LHCN-M2 (cell line): Measurements from ENCODE around the gene ADAM30. TPM values are rescaled to one million over a fixed set of nuclear protein-coding genes. Genes with fewer than 3 reads are reported as not detected.
A peak's percentile ranks its signal among the peaks of the same experiment; 100 is the strongest.

Experiments
- DNase-seq: peaks from one replicate; pipeline ENCODE4 v3.0.0-alpha.2; 2012; ENCODE audit warnings: low read depth
- total RNA-seq: library from RNA; depleted of rRNA; stranded (reverse); fragments of >200 nt; gene quantifications from 2 replicates; pipeline ENCODE4 v1.2.3, GENCODE V29; 2014

The ADAM30 gene
- total RNA-seq, 1 experiment from 2014 or later = not detected

DNA sequence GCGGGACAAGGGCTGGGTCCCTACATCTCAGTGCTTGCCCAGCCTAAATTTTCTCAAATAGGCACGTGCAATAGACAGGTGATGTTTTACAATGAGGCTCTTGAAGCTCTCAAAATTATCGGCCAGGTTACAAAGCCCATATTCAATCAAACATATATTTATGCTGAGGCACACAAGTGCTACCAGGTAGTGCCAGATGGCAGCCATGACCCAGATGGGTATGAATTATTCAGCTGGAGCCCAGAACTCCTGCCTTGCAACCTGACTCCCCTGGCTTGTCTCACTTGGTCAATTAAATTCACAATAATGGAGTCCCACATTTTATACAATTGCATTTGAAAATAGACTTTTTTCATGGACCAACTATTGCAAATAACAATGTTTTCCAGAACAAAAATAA, 12.3 kb upstream of the ADAM30 start:
- no peak for DNase-seq

DNA sequence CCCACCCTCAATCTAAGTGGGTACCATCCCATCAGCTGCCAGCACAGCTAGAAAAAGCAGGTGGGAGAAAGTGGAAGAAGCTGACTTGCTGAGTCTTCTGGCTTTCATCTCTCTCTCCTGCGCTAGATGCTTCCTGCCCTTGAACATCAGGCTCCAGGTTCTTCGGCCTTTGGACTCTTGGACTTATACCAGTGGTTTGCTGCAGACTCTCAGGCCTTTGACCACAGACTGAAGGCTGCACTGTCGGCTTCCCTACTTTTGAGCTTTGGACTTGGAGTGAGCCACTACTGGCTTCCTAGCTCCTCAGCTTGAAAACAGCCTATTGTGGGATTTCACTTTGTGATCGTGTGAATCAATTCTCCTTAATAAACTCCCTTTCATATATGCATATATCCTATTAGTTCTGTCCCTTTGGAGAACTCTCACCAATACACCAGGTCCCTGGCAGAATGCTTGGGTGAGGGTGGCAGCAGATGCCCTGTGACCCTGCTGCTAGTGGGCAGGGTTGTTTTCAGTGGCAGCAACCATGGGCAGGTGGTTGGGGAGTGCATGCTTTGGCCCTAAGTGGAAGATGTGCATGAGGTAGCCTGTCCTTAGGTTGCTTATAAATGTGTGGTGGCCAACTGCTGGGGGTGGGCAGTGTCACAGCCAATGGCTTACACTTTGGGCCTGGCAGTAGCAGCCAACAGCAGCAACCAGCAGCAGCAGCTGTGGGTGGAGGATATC, 10.8 kb upstream of the ADAM30 start:
- no peak for DNase-seq

DNA sequence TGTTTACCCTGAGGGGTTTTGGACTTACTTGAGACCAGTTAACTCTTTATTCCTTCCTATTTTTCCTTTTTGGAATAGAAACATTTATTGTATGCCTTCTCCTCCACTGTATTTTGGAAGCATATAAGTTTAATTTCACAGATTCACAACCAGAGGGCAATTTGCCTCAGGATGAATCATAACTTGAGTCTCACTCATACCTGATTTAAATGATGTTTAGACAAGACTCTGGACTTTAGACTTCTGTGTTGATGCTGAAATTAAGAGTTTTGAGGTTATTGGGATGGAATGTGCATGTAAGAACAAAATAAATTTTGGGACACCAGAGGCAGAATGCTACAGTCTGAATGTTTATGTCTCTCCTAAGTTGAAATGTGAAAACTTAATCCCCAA, 7.1 kb upstream of the ADAM30 start:
- DNase-seq = no peak

DNA sequence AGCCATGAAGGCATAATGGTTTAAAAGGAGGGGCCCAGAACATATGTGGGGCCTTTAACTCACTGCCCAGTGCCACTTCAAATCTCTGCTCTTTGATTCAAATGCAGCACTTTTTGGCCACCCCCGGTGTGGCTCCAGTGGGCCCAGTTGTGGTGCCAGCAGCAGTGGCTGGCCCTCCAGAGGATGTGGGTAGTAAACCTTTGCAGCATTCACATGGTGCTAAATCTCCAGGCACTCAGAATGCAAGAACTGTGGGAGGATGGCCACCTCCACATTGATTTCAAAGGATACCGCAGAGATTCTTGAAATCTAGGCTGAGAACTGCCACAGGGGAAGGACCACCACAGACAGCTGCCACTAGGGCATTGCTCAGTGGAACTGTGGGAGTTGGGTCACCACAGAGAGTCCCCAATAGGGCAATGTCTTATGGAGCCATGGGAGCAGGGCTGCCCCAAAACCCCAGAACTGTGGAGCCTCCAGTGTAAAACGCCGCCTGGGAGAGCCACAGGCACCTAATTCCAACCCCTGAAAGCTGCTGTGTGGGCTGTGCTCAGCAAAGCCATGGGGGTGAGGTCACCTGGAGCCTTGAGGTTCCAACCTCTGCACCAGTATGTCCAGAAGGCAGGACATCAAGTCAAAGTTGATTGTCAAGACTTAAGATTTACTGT, 6.6 kb upstream of the ADAM30 start:
- DNase-seq = no peak

DNA sequence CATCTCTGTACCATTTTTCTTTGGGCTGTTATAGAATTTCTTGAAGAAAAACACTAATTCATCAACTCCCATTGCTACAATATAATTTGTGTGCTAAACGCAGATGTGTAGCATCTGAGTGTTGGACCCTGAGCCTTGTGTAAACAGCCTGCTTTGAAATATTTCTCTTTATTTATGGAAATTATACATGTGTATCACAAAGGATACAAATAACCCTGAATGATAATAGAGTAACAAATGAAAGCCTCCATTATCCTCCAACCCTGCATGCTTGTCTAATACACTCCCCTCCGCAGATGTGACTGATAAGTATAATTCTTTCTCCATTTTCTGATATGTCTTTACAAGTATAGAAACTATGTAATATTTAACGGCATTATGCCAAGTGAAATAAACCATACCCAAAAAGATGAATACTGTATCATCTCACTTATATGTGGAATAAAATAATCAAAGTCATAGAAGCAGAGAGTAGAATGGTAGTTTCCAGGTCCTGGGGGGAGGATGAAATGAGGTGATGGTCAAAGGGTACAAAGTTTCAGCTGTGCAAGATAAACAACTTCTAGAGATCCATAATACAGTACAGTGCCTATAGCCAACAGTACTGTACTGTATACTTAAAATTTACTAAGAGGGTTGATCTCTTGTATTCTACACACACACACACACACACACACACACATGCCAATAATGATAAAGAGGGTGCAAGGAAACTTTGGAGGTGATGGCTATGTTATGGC, 2.8 kb upstream of the ADAM30 start:
- no peak for DNase-seq

DNA sequence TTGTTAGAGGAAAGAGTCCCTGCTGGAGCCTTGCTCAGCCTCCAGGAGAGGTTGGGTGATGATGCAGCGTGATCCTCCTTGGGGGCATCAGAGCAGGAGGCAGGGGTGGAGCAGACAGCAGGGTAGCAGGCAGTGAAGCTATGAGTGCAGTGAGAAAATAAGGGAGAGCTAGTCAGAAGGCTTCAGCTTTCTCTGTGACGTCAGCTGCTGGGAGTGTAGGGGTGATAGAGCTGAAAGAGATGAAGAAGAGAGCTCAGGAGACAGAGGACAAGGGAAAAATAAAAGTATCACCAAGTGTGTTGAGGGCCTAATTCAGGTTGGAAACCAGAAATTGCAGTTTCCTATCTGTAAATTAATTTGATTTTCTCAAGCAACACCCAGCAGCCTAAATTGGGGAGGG, 2.2 kb upstream of the ADAM30 start:
- DNase-seq = no peak

DNA sequence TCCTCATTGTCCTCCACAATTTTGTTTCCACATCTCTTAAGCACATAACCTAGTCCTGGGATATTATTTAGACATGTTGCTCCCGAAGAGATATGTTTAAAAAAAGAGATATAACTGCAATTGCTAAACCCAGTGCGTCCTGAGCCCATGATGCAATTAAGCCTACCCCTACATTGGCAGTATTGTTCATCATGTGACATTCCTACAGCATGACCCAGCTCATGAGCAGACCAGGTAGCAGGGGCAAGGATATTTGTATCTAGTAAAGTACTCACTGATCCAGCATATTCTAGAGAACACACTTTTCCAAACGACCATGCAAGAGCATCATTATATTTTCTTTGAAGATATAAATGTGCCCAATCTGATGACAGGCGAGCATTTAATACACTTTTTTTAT, 1.2 kb downstream of the ADAM30 start:
- DNase-seq = no peak

DNA sequence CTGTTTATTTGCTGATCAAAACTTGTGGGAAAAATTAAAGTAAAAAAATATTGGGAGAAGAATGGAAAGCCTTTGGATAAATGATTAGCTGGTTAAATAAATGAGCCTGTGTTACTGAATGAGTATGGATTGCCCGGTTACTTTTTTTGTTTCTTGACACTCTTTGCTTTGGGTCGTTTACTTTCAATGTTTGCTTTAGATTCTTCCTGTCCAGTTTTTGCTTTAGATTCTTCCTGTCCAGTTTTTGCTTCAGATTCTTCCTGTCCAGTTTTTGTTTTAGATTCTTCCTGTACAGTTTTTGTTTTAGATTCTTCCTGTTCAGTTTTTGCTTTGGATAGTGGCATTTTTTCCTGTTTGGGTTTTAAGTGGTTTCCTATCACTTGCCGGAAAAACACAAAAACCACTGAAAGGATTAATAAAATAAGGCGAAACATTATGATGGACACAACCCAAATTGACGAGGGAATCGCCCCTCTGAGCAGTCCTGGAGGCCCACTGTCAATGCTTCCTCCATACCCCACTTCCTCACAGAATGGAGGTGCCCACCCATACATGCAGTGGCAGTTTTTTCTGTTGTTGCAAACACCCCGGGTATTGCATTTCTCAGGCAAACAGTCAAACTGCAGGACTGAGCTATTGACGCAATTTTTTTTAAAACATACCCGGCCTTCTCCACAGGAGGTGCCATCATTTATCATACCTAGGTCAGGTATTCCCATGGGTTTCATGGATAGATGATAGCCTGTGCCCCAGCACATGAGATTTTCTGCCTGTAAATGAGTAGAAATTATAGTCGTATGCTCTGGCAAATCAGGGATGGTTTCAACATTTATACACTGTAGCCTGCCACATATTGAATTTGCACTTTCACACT, 2.3 kb downstream of the ADAM30 start:
- no peak for DNase-seq

DNA sequence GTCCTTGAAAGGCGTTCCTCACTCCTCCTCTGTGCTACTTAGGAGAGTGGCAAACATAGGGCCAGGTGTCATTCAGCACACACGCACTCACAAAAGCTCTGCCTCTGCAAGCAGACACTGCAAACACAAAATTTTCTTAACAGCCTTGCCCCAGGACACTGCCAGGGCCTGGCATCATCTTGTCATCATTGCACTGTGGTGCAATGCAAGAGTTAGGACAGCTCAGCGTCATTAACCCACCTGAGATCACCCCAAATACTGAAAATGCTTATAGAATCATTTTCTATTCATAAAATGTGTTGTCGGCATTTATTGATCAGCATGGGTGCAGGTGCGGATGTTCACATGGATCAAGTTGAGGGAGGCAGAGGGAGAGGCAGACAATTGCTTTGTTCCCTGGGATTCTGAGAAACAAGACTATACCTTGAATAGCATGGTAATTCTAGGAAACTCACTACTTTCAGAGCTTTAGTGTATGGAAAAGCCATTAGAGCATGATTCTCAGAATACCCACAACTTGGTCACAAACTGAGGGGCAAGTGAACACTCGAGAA, 3.0 kb downstream of the ADAM30 start:
- no peak for DNase-seq

DNA sequence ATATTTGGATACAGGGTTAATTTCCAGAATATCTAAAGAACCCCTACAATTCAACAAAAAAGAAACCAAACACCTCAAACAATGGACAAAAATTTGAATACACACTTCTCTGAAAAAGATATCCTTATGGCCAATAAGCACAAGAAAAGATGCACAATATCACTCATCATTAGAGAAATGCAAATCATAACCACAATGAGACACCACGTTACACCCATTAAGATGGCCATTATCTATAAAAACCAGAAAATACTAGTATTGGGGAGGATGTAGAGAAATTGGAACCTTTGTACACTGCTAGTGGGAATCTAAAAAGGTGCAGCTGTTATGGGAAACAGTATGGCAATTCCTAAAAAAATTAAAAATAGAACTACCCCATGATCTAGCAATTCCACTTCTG, 4.9 kb downstream of the ADAM30 start:
- DNase-seq = no peak

DNA sequence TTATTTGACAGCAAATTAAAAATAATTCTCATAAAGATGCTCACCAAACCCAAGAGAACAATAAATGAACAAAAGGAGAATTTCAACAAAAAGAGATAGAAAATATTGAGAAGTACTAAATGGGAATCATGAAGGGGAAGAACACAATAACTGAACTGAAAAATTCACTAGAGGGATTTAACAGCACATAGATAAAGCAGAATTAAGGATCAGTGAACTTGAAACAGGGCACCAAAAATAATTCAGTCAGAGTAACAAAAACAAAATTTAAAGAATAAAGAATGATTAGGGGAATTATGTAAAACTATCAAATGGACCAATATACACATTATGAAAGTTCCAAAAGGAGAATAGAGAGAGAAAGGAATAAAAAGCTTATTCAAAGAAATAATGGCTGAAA, 7.8 kb downstream of the ADAM30 start:
- no peak for DNase-seq

DNA sequence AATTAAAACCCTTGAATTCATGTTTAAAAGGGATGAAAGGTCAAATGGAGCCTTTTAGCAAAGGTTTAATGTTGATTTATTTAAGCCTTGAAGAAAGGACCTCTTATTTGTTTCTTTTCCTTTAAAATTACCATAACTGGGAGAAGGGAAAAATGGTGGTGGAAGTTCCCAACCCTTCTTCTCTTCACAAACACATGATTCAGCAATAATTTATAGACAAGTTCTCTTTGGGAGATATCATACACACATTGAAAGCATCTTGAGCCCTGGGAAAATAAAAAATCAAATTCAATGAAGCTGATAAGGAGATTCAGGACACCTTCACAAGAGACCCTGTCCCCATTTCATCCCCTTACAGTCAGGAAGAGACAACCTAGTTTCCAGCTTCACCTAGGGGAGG, 8.9 kb downstream of the ADAM30 start:
- DNase-seq = no peak

DNA sequence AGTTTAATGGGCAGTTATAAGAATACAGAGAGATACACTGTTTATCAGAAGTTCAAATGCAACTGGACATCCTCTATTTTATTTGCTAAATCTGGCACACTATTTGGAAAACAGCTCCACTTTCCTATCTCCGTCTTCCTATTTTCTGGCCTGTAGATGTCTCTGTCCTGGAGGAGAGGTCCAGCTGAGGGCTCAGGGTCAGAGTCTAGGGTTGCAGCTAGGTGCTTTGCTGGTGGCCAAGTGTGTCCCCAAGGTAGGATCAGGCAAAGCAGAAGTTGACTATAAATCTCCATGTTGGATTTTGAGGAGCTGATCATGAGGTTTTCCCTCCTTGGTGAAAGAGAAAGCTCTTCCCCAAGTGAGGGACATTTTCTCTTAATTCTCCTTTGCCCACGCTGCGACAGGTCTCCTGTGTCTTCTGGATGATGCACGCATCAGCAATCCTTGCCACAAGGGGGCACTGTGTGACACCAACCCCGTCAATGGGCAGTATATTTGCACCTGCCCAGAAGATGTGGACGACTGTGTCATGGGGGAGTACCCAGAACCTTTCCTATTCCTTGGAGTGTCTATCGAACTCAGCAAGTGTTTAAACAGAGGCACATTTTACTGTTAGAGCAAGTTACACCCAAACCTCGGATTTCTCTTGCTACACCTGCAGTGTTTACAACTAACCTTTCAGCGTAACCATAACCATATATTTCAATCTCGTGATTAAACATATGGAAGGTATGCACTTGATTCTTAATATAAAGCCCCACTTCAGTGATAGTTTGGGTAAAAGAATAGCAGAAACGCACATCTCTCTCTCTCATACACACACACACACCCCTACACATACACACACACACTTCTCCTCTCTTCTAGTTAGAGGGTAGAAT, 10.2 kb downstream of the ADAM30 start:
- peak; percentile 48 for DNase-seq

DNA sequence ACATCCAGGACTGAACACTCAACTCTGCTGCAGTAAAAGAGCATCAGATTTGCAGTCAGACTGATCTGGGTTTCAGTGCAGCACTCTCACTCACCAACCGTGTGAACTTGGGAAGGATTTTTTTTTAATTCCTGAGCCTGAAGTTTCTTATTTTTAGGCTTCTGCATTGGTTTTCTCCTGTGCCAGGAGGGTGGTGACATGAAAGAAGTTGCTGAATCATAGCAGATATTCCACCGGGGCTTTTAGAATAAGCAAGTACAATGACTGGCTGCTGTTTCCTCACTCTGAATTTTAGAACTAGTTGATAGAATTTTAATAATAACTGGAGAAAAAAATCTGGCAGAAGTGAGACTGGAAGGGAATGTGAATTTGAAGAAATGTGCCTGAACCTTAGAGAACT, 11.6 kb downstream of the ADAM30 start:
- no peak for DNase-seq

DNA sequence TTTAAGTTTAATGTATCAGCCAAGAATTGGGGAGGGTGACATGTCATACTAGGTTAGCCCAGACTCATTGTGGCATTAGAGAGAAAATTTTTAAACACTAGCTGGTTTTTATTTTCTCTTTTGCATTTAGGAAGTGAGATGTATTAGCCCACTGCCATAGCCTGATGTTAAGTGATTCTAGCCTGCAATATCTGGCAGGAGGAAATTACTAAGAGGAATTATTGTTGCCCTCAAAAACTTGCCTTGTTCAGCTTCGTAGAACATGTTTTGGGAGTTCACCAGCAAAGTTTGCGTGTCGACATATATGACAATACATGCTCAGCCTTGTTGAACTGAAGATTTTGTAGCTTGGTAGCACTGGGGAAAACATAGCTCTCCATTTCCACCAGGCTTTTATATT, 12.5 kb downstream of the ADAM30 start:
- DNase-seq = no peak

DNA sequence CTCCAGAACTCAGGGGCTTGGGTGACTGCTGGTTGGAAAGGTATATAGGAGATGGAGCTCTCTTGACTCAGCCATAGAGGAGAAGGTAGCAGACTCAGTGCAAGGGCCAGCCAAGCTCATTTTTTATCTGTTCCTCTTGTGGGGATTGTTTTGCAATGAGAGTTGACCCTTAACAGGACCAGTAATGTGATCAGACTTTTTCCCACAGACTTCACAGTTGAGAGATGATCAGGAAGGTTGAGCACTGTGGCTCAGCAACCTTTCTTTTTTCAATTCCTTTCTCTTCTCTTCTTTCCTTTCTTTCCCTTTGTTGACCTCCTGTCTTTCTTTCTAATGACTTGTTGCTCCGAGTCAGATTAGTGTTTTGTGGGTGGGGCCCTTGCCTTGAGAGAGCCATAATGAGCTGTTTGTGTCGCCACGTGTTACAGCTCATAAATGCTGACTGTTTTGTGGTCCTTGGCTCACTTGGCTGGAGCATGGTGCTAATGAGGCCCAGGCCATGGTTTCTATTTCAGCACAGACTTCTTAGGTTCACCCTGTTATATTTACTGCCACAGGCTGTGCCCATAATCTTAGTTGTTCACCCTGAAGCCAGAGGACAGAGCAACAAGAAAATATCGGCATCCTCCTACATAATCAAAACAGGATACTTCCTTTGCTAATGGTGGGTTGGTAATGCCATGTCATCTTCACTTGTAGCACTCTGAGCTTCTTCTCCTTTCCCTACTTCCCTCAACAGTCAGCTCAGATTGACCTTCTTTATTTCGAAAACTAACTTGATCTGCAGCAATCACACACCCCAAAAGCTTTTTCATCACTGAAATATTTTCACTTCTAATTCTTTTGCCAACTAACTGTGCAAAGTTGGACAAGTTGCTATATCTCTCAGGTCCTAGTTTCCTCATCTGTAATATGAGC, 13.9 kb downstream of the ADAM30 start:
- DNase-seq = no peak

DNA sequence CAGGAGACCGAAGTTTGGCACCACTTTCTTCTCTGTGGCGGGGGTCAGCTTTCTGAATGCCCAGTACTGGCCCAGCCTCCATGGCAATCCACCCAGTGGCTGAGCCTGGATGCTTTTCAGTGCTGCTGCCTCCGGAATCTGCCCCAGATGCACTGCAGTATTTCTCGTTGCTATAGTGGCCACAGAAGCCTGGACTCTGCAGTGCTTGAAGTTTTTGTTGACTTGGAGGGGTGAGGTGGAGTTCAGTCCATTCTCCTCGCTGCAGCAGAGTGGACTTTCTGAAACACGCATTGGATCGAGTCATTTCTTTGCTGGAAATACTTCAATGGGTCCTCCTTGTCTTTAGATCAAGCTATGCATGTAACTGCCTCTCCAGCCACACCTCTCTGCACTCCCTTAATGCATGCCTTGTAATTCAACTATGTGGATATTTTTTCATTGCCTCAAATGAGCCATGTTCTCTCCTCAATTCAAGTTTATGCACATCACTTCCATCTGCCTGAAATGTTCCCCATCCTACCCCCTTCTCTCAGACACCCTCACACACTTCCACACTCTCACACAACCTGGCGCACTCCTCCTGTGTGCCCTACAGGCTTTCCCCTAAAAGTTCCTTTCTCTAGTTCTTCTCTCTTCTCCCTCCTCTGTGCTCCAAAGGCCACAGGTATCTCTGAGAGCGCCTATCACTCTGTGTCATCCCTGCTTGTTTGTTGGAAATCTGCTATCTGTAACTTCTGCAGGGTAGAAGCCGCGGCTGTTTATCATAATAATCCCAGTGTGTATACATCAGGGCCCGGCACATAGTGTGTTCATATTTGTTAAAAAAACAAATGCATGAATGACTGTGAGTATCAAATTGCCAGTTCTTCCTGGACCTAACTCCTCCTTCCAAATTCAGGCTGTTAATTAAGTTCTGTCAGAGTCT, 16.5 kb downstream of the ADAM30 start:
- DNase-seq = no peak

DNA sequence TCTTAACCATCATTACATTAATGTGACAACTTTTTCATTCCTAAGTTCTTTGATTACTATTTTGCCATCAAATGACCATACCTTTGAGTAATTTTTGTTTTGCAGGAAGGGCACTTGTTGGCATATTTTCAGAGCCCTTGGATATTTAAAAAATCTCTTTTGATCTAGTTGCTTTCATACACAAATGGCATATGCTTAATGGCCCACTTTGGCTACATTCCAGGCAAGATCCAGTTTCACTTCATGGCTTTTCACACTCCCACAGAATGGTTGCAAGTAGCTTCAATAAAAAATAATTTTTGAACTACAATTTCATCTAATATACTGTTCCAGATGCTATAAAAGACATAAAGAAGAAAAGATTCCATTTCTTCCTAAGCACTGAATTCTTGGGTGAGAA, 18.1 kb downstream of the ADAM30 start:
- peak; percentile 53 for DNase-seq
